Mesenchymal stem cell (in vitro differentiated cells and primary cell): ENCODE data around the gene METTL9.
"Not testable (repeated sequence)": the region's sequence is repeated elsewhere in the genome, so short reads cannot be mapped to it uniquely, and the experiment has no call there.

Source experiments
- DNase-seq: peaks from one replicate; pipeline ENCODE4 v3.0.0-alpha.2; 2013
- H2AFZ ChIP-seq: one replicate; pipeline ENCODE4 v1.6.1; 2013; ENCODE audit warnings: low read depth, mild to moderate bottlenecking, control low read depth, inconsistent platforms, low read length, moderate library complexity
- H2AK5ac ChIP-seq: 2 replicates; pipeline ENCODE4 v1.6.1; 2013; ENCODE audit warnings: low read length, moderate library complexity, mild to moderate bottlenecking, inconsistent platforms; ENCODE audit not compliant: severe bottlenecking
- H2BK120ac ChIP-seq: one replicate; pipeline ENCODE4 v1.6.1; 2013; ENCODE audit warnings: low read depth, mild to moderate bottlenecking, inconsistent platforms, low read length, moderate library complexity
- H2BK12ac ChIP-seq, 2 experiments: one replicate each; pipeline ENCODE4 v1.6.1; 2013; ENCODE audit warnings: inconsistent platforms in 2 of 2, low read length in 2 of 2, mild to moderate bottlenecking in 2 of 2, moderate library complexity in 2 of 2, control low read depth in 1 of 2
- H2BK15ac ChIP-seq: one replicate; pipeline ENCODE4 v1.6.1; 2013; ENCODE audit warnings: mild to moderate bottlenecking, low read depth, inconsistent platforms; ENCODE audit not compliant: poor library complexity, severe bottlenecking
- H2BK5ac ChIP-seq: 2 replicates; pipeline ENCODE4 v1.6.1; 2013; ENCODE audit warnings: low read depth, mild to moderate bottlenecking, low read length, control low read depth, inconsistent platforms; ENCODE audit not compliant: poor library complexity, severe bottlenecking
- H3K14ac ChIP-seq, 2 experiments: one replicate each; pipeline ENCODE4 v1.6.1; 2013; ENCODE audit warnings: inconsistent platforms in 2 of 2, low read length in 2 of 2, control low read depth in 1 of 2, mild to moderate bottlenecking in 1 of 2, moderate library complexity in 1 of 2
- H3K18ac ChIP-seq, 2 experiments: one replicate each; pipeline ENCODE4 v1.6.1; 2013; ENCODE audit warnings: inconsistent platforms in 2 of 2, low read length in 2 of 2, control low read depth in 1 of 2, low read depth in 1 of 2, mild to moderate bottlenecking in 1 of 2
- H3K23ac ChIP-seq, 2 experiments: one replicate each; pipeline ENCODE4 v1.6.1; 2013; ENCODE audit warnings: inconsistent platforms in 2 of 2, low read length in 2 of 2, mild to moderate bottlenecking in 2 of 2, moderate library complexity in 2 of 2, control low read depth in 1 of 2
- H3K27ac ChIP-seq: 2 replicates; pipeline ENCODE4 v1.5.1; 2013; ENCODE audit warnings: mild to moderate bottlenecking, moderate library complexity, low read length, control low read depth, inconsistent platforms; ENCODE audit not compliant: poor library complexity, severe bottlenecking
- H3K27me3 ChIP-seq, 2 experiments: 2 replicates each; pipeline versions ENCODE4 v1.6.1 to v1.7.0; 2013; ENCODE audit warnings: low read length in 2 of 2, mild to moderate bottlenecking in 2 of 2, moderate library complexity in 2 of 2, control low read depth in 1 of 2, inconsistent platforms in 1 of 2; ENCODE audit not compliant: control insufficient read depth in 1 of 2, insufficient read depth in 1 of 2
- H3K36me3 ChIP-seq, 2 experiments: 2 replicates each; pipeline versions ENCODE4 v1.6.1 to v1.7.0; 2013; ENCODE audit warnings: low read length in 2 of 2, control low read depth in 1 of 2, inconsistent platforms in 1 of 2, low read depth in 1 of 2, mild to moderate bottlenecking in 1 of 2; ENCODE audit not compliant: insufficient read depth in 2 of 2, control insufficient read depth in 1 of 2
- H3K4ac ChIP-seq, 2 experiments: one replicate each; pipeline ENCODE4 v1.6.1; 2013; ENCODE audit warnings: inconsistent platforms in 2 of 2, low read length in 2 of 2, mild to moderate bottlenecking in 2 of 2, moderate library complexity in 2 of 2, control low read depth in 1 of 2, low read depth in 1 of 2
- H3K4me1 ChIP-seq: 2 replicates; pipeline ENCODE4 v1.6.1; 2013; ENCODE audit warnings: low read depth, low read length, control low read depth; ENCODE audit not compliant: control insufficient read depth, insufficient read depth
- H3K4me2 ChIP-seq: 2 replicates; pipeline ENCODE4 v1.6.1; 2013; ENCODE audit warnings: low read length, mild to moderate bottlenecking, inconsistent platforms; ENCODE audit not compliant: poor library complexity, severe bottlenecking
- H3K4me3 ChIP-seq, 2 experiments: 2 replicates each; pipeline versions ENCODE4 v1.5.1 to v1.7.0; 2013; ENCODE audit warnings: low read length in 2 of 2, mild to moderate bottlenecking in 2 of 2, control low read depth in 1 of 2, low read depth in 1 of 2; ENCODE audit not compliant: insufficient read depth in 1 of 2
- H3K79me1 ChIP-seq: replicated peaks from 2 replicates; pipeline ENCODE4 v1.6.1; 2013; ENCODE audit warnings: mild to moderate bottlenecking, control low read depth, low read length, inconsistent platforms; ENCODE audit not compliant: poor library complexity, severe bottlenecking
- H3K9ac ChIP-seq: 2 replicates; pipeline ENCODE4 v1.7.0; 2013; ENCODE audit warnings: mild to moderate bottlenecking, low read length, moderate library complexity
- H3K9me3 ChIP-seq: 2 replicates; pipeline ENCODE4 v1.7.0; 2013; ENCODE audit warnings: mild to moderate bottlenecking, low read length; ENCODE audit not compliant: control insufficient read depth
- H4K8ac ChIP-seq: one replicate; pipeline ENCODE4 v1.6.1; 2013; ENCODE audit warnings: inconsistent platforms, mild to moderate bottlenecking, low read length, moderate library complexity
- H4K91ac ChIP-seq: one replicate; pipeline ENCODE4 v1.6.1; 2013; ENCODE audit warnings: mild to moderate bottlenecking, low read length, inconsistent platforms
- WGBS: methylation state at CpG from one replicate; pipeline ENCODE4 v1.1.7; 2013; ENCODE audit warnings: mixed read lengths; 5-methylcytosine and 5-hydroxymethylcytosine counted together

Gene METTL9

DNA sequence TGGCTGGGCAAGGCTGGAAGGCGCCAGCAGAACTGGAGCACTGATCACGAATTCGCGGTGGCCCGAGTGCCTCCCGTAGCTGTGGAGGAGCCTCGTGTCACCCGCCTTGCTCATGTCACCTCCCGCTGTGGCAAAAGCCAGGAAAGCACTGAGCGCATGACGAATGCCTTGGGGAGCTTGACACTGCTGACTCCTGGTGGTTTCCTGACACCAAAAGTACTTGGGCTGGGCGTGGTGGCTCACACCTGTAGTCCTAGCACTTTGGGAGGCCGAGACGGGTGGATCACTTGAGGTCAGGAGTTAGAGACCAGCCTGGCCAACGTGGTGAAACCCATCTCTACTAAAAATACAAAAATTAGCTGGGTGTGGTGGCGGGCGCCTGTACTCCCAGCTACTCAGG is 47.8 kb upstream of the METTL9 start:
- H2BK12ac ChIP-seq, H3K4me2 ChIP-seq, H3K18ac ChIP-seq, H2BK15ac ChIP-seq, H4K91ac ChIP-seq, H4K8ac ChIP-seq, H3K23ac ChIP-seq, DNase-seq, H3K4me3 ChIP-seq, H2AFZ ChIP-seq, H3K27ac ChIP-seq, H3K79me1 ChIP-seq, H3K4ac ChIP-seq, H3K36me3 ChIP-seq, H3K9me3 ChIP-seq, H2BK5ac ChIP-seq, H3K9ac ChIP-seq, H2AK5ac ChIP-seq, H3K4me1 ChIP-seq, H2BK120ac ChIP-seq, H3K14ac ChIP-seq: not testable (repeated sequence)
- H3K27me3 ChIP-seq: peaks cover 4 to 25% of the 10 kb centered on the region in 2 experiments
- 93% methylated on average over 14 of the region's 17 CpGs for WGBS

DNA sequence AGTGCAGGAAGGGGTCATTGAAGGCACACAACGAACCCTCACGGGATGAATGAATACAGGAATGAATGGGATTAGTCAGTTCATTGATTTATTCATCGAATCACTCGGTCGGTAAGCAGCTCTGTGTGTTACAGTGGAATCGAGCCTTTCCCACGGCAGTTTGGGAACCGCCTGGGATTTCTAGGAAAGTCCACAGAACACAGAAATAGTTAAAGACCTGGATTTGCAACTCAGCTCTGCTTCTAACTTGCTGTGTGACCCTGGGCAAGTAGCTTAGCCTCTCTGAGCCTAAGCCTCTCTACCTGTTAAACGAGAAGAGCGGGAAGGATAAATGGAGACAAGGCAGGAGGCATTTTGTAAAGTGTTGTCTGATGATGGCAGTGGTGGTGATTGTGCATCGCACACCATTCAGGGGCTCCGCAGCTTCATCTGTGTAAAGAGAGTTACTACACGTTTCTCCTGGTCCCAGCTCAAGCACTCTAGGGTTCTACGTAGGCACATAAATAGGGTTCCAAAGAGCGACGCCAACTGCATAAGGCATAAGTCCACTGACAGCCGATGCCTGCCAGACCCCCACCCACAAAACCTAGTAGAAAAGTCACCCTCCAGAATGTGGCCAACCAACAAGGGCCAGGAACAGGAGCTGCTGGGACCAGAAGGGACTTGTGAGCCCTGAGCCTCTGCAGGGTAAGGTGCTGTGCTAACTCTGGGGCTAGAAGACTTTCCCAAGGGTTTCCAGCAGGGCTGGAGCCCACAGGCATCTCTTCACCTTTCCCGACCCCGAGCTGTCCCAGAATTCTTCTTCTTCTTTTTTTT is 45.7 kb upstream of the METTL9 start:
- H4K8ac ChIP-seq, H3K23ac ChIP-seq, H3K4me2 ChIP-seq, H3K27ac ChIP-seq, H3K18ac ChIP-seq, H2BK12ac ChIP-seq, H2BK120ac ChIP-seq, H3K36me3 ChIP-seq, H3K14ac ChIP-seq, H2BK15ac ChIP-seq, H2BK5ac ChIP-seq, H3K4ac ChIP-seq, H3K79me1 ChIP-seq, DNase-seq, H2AFZ ChIP-seq, H3K9ac ChIP-seq, H3K9me3 ChIP-seq, H3K4me1 ChIP-seq: not testable (repeated sequence)
- WGBS: 89% methylated on average over 19 of the region's 19 CpGs
- H3K4me3 ChIP-seq: peak overlapping the region in 1 of 2 experiments; percentile 4
- H2AK5ac ChIP-seq: peak overlapping the region; percentile 22
- peak overlapping the region; percentile 20 for H4K91ac ChIP-seq
- H3K27me3 ChIP-seq: peaks cover 4 to 24% of the 10 kb centered on the region in 2 experiments

GRCh38 chr16:21554795-21555585 is 44.4 kb upstream of the METTL9 start:
- Histone ChIP-seq H3K79me1 (no peaks in the 10 kb centered on the region), H3K23ac (no peak overlapping the region), H3K9me3 (no peaks in the 10 kb centered on the region), H3K4ac (no peak overlapping the region), H2AFZ (peak overlapping the region; percentile 29), H3K18ac (no peak overlapping the region), H3K27ac (no peak overlapping the region), H3K4me1 (peaks cover 2% of the 10 kb centered on the region), H4K91ac (no peak overlapping the region), H3K4me2 (peak overlapping the region; percentile 20), H3K14ac (no peak overlapping the region), H2BK120ac (no peak overlapping the region), H3K4me3 (peak overlapping the region in 1 of 2 experiments; percentile 24), H3K27me3 (peaks cover 4 to 24% of the 10 kb centered on the region in 2 experiments), H2BK15ac (no peak overlapping the region), H2BK12ac (no peak overlapping the region), H4K8ac (no peak overlapping the region), H2AK5ac (no peak overlapping the region), H3K9ac (peak overlapping the region; percentile 80), H3K36me3 (no peaks in the 10 kb centered on the region), H2BK5ac (no peak overlapping the region)
- WGBS: 41% methylated on average over 41 of the region's 41 CpGs
- DNase-seq: peak; percentile 66

- not testable (repeated sequence) for H2BK12ac ChIP-seq, H2AFZ ChIP-seq, H2AK5ac ChIP-seq, H4K91ac ChIP-seq, H2BK120ac ChIP-seq, H2BK15ac ChIP-seq, H3K27ac ChIP-seq, H3K4me2 ChIP-seq, H3K4ac ChIP-seq, H3K36me3 ChIP-seq, H3K14ac ChIP-seq, H3K4me3 ChIP-seq, H3K9ac ChIP-seq, H3K18ac ChIP-seq, H4K8ac ChIP-seq, H3K4me1 ChIP-seq, DNase-seq, H3K23ac ChIP-seq, H3K79me1 ChIP-seq, H3K9me3 ChIP-seq, H2BK5ac ChIP-seq
- WGBS: 92% methylated on average over 15 of the region's 15 CpGs
- peaks cover 4 to 24% of the 10 kb centered on the region in 2 experiments for H3K27me3 ChIP-seq
These were observed 43.8 kb upstream of the METTL9 start for GRCh38 chr16:21555621-21556020.
